ENCODE data around the gene AMOTL1.

DNA sequence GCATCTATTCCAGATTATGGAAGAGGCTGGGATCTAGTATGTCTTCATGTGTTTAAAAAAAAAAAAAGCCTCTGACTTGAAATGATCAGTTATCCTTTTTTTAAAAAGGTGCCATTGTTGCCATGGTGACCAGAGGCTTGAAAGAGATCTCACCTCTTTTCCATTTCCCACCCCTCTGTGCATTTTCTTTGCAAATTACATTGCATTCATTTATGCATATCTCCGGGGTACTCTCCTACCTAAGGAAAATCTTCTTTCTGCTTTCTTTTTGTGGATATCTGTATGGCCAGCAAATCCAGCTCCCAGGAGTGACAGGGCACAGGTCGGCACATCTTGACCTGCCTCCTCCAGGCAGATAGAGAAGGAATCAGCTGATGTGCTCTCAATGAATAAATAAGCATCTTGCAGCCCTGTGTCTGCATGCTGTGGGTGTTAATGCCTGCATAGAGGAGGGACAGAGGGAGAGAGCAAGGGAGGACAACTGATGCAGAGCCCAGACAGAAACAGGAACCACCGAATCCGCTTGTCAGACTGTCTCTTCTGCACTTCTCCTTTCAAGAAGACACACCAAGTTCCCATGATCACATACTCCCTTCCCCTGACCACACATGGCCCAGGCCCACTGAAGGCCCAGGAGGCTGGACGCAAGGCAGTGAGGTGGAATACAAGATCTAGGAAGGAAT is 154.3 kb downstream of the AMOTL1 start:
- no peak for TF ChIP-seq POLR2A (IDR thresholded peaks at IDR 0.05; ENCODE audit: low read depth, low read length)
- TF ChIP-seq POLR2AphosphoS5 (IDR thresholded peaks at IDR 0.05; ENCODE audit: low read depth, low read length): no peak
- TF ChIP-seq TAF1 (IDR thresholded peaks at IDR 0.05; ENCODE audit: low read depth, low read length): no peak
- 0 out of 2 replicates have a peak, but pooled peaks have one; percentile 37 for TF ChIP-seq SPI1 (IDR thresholded peaks at IDR 0.05; ENCODE audit: low read depth, low read length)
